Muscle layer of colon (tissue), 2 donors: ENCODE results near the gene TEX264.

Experiments used
- H3K27ac ChIP-seq: one replicate; pipeline ENCODE4 v1.7.0; 2013; ENCODE audit warnings: low read depth, mild to moderate bottlenecking, low read length, moderate library complexity
- H3K27me3 ChIP-seq, 2 donors: one replicate each; pipeline ENCODE4 v1.7.0; 2013; ENCODE audit warnings: low read length in 2 of 2, mild to moderate bottlenecking in 2 of 2; ENCODE audit not compliant: insufficient read depth in 2 of 2, control insufficient read depth in 1 of 2
- H3K36me3 ChIP-seq: one replicate; pipeline ENCODE4 v1.7.0; 2013; ENCODE audit warnings: mild to moderate bottlenecking, low read length; ENCODE audit not compliant: insufficient read depth
- H3K4me1 ChIP-seq: one replicate; pipeline ENCODE4 v1.7.0; 2013; ENCODE audit warnings: mild to moderate bottlenecking, low read length; ENCODE audit not compliant: insufficient read depth
- H3K4me3 ChIP-seq, 2 donors: one replicate each; pipeline ENCODE4 v1.7.0; 2013; ENCODE audit warnings: low read length in 2 of 2, low read depth in 1 of 2, mild to moderate bottlenecking in 1 of 2, moderate library complexity in 1 of 2
- H3K9ac ChIP-seq: one replicate; pipeline ENCODE4 v1.7.0; 2013; ENCODE audit warnings: low read length
- H3K9me3 ChIP-seq: one replicate; pipeline ENCODE4 v1.7.0; 2013; ENCODE audit warnings: mild to moderate bottlenecking, low read length
- donor health status: abdominal sarcoma.
- donor health status: Adenocarcinoma of cecum.

Gene TEX264

DNA sequence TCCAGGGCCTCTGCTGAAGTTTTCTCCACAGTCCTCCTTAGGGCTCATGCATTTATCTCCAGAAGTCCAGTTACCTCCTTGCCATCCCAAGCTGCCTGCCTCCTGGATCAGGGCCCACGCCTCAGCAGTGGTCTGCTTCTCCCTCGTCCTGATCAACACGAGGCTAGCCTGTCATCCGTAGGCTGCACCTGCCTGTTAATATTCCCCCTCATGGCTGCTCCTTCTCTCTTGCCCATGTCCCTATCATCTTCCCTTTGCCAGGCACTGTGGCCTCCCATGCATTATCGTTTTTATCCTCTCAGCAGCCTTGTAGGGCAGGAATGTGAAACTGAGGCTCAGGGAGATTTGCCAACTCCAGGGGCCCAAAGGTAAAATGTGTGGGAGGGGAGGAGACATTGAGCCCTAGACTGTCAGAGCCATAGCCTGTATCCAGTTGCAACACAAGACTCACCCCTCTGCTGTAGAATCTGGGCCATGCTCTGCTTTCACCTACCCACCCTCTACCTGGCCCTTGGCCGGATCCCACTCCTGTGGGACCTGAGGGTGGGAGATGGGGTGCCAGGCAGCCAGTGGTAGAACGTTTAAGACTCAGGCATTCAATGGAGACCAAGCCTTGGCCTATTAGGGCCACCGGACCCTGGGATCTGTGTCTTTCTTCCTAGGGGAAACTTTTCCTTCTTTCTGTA is 40.4 kb downstream of the TEX264 start:
- Histone ChIP-seq H3K4me1 (no peaks in the 10 kb centered on the region), H3K36me3 (no peaks in the 10 kb centered on the region), H3K27me3 (peaks cover 0 to 11% of the 10 kb centered on the region in 2 donors), H3K9me3 (no peaks in the 10 kb centered on the region), H3K4me3 (no peak overlapping the region), H3K9ac (no peak overlapping the region), H3K27ac (no peak overlapping the region)

DNA sequence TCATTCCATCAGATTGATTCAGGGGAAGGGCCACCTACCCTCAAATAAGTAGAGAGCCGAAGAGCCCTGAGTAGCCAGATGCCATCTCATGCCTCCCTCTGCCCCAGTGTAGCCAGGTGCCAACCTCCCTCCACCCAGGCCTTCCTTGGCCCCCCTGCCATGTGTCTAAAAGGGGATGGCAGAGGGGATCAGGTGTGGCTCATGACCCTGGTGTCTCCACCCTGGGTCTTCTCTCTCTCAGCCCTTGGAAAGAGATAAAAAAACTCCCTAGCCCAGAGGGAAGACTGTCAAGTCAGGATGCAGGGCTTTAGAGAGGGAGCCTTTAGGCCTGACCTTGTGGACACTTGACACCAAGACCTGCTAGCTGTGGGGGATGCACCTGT is 41.0 kb downstream of the TEX264 start:
- Histone ChIP-seq H3K27ac (no peak overlapping the region), H3K4me3 (no peak overlapping the region), H3K4me1 (no peaks in the 10 kb centered on the region), H3K36me3 (no peaks in the 10 kb centered on the region), H3K27me3 (peaks cover 0 to 11% of the 10 kb centered on the region in 2 donors), H3K9ac (no peak overlapping the region), H3K9me3 (no peaks in the 10 kb centered on the region)

DNA sequence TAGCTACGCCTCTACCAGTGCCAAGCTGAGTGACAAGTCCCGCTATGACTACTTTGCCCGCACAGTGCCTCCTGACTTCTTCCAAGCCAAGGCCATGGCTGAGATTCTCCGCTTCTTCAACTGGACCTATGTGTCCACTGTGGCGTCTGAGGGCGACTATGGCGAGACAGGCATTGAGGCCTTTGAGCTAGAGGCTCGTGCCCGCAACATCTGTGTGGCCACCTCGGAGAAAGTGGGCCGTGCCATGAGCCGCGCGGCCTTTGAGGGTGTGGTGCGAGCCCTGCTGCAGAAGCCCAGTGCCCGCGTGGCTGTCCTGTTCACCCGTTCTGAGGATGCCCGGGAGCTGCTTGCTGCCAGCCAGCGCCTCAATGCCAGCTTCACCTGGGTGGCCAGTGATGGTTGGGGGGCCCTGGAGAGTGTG is 41.5 kb downstream of the TEX264 start:
- Histone ChIP-seq H3K27ac (no peak overlapping the region), H3K36me3 (no peaks in the 10 kb centered on the region), H3K9me3 (no peaks in the 10 kb centered on the region), H3K4me1 (no peaks in the 10 kb centered on the region), H3K9ac (no peak overlapping the region), H3K27me3 (peaks cover 3 to 7% of the 10 kb centered on the region in 2 donors), H3K4me3 (no peak overlapping the region)

DNA sequence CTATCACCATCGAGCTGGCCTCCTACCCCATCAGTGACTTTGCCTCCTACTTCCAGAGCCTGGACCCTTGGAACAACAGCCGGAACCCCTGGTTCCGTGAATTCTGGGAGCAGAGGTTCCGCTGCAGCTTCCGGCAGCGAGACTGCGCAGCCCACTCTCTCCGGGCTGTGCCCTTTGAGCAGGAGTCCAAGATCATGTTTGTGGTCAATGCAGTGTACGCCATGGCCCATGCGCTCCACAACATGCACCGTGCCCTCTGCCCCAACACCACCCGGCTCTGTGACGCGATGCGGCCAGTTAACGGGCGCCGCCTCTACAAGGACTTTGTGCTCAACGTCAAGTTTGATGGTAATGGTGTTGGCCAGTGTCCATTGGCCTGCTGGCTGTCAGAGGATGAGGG is 41.9 kb downstream of the TEX264 start:
- Histone ChIP-seq H3K9ac (no peak overlapping the region), H3K4me3 (no peak overlapping the region), H3K27ac (no peak overlapping the region), H3K36me3 (no peaks in the 10 kb centered on the region), H3K9me3 (no peaks in the 10 kb centered on the region), H3K27me3 (peaks cover 3 to 5% of the 10 kb centered on the region in 2 donors), H3K4me1 (no peaks in the 10 kb centered on the region)

DNA sequence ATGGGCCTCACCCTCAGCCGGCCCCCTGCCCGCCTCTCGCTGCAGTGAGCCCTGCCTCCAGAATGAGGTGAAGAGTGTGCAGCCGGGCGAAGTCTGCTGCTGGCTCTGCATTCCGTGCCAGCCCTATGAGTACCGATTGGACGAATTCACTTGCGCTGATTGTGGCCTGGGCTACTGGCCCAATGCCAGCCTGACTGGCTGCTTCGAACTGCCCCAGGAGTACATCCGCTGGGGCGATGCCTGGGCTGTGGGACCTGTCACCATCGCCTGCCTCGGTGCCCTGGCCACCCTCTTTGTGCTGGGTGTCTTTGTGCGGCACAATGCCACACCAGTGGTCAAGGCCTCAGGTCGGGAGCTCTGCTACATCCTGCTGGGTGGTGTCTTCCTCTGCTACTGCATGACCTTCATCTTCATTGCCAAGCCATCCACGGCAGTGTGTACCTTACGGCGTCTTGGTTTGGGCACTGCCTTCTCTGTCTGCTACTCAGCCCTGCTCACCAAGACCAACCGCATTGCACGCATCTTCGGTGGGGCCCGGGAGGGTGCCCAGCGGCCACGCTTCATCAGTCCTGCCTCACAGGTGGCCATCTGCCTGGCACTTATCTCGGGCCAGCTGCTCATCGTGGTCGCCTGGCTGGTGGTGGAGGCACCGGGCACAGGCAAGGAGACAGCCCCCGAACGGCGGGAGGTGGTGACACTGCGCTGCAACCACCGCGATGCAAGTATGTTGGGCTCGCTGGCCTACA is 44.4 kb downstream of the TEX264 start:
- H3K9ac ChIP-seq: no peak overlapping the region
- H3K36me3 ChIP-seq: no peaks in the 10 kb centered on the region
- H3K4me1 ChIP-seq: no peaks in the 10 kb centered on the region
- H3K9me3 ChIP-seq: no peaks in the 10 kb centered on the region
- H3K27ac ChIP-seq: no peak overlapping the region
- no peak overlapping the region for H3K4me3 ChIP-seq
- H3K27me3 ChIP-seq: peaks cover 3 to 6% of the 10 kb centered on the region in 2 donors

DNA sequence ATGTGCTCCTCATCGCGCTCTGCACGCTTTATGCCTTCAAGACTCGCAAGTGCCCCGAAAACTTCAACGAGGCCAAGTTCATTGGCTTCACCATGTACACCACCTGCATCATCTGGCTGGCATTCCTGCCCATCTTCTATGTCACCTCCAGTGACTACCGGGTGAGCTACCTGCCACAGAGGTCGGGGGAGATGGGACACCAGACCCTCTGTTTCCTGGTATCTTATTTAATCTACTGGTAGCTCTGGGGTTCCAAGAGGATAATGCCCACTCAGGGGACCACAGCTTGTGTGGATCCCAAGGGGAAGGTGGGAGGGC is 44.9 kb downstream of the TEX264 start:
- no peak overlapping the region for H3K27ac ChIP-seq
- H3K36me3 ChIP-seq: no peaks in the 10 kb centered on the region
- peaks cover 3 to 6% of the 10 kb centered on the region in 2 donors for H3K27me3 ChIP-seq
- no peak overlapping the region for H3K9ac ChIP-seq
- no peak overlapping the region for H3K4me3 ChIP-seq
- no peaks in the 10 kb centered on the region for H3K4me1 ChIP-seq
- H3K9me3 ChIP-seq: no peaks in the 10 kb centered on the region

DNA sequence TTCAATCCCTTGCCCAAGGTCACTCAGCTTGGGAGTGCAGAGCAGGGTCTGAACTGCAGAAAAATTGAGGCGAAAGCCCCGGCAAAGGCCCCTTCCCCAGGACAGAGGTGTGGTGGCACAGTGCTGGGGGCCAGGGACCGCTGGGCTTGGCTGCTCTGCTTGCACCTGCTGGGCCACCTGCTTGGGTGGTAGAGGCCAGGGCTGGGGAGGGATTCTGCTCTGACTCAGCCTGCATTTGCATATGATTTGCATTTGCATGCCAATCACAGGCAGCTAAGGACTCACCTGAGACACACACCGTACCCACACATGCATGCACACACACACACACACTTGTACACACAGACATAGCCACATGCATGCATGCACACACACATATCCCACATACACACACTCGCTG is 45.8 kb downstream of the TEX264 start:
- H3K27ac ChIP-seq: no peak overlapping the region
- H3K9ac ChIP-seq: no peak overlapping the region
- peaks cover 3 to 6% of the 10 kb centered on the region in 2 donors for H3K27me3 ChIP-seq
- no peaks in the 10 kb centered on the region for H3K36me3 ChIP-seq
- H3K9me3 ChIP-seq: no peaks in the 10 kb centered on the region
- no peaks in the 10 kb centered on the region for H3K4me1 ChIP-seq
- no peak overlapping the region for H3K4me3 ChIP-seq

DNA sequence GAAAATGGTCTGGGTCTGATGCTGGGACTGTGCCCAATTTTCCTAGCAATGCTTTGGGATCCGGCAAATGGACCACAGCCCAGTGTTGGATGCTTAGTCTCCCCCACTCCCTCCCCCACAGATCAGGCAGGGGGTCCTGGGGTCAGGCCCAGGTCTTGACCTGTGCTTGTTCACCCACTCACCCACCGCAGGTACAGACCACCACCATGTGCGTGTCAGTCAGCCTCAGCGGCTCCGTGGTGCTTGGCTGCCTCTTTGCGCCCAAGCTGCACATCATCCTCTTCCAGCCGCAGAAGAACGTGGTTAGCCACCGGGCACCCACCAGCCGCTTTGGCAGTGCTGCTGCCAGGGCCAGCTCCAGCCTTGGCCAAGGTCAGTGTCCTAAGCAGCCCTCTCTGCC is 46.4 kb downstream of the TEX264 start:
- H3K9me3 ChIP-seq: no peaks in the 10 kb centered on the region
- H3K4me3 ChIP-seq: no peak overlapping the region
- H3K36me3 ChIP-seq: no peaks in the 10 kb centered on the region
- no peaks in the 10 kb centered on the region for H3K4me1 ChIP-seq
- peaks cover 3 to 6% of the 10 kb centered on the region in 2 donors for H3K27me3 ChIP-seq
- no peak overlapping the region for H3K27ac ChIP-seq
- no peak overlapping the region for H3K9ac ChIP-seq

DNA sequence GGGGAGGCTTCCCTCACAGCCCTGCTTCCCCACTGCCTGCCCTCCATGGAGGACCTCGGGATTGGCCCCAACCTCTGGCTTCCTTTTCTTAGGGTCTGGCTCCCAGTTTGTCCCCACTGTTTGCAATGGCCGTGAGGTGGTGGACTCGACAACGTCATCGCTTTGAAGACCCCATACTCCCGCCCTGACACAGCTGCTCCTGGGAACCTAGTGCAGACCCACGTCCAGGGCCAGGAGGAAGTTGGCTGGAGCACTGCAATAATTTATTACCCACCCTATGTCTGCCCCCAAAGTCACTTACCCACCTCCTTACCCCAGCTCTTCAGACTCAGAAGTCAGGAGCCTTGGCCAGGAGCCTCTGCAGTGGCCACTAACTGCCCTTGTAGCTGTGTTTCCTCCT is 46.9 kb downstream of the TEX264 start:
- Histone ChIP-seq H3K27me3 (peaks cover 3 to 6% of the 10 kb centered on the region in 2 donors), H3K36me3 (no peaks in the 10 kb centered on the region), H3K27ac (no peak overlapping the region), H3K9ac (no peak overlapping the region), H3K4me3 (no peak overlapping the region), H3K9me3 (no peaks in the 10 kb centered on the region), H3K4me1 (no peaks in the 10 kb centered on the region)

DNA sequence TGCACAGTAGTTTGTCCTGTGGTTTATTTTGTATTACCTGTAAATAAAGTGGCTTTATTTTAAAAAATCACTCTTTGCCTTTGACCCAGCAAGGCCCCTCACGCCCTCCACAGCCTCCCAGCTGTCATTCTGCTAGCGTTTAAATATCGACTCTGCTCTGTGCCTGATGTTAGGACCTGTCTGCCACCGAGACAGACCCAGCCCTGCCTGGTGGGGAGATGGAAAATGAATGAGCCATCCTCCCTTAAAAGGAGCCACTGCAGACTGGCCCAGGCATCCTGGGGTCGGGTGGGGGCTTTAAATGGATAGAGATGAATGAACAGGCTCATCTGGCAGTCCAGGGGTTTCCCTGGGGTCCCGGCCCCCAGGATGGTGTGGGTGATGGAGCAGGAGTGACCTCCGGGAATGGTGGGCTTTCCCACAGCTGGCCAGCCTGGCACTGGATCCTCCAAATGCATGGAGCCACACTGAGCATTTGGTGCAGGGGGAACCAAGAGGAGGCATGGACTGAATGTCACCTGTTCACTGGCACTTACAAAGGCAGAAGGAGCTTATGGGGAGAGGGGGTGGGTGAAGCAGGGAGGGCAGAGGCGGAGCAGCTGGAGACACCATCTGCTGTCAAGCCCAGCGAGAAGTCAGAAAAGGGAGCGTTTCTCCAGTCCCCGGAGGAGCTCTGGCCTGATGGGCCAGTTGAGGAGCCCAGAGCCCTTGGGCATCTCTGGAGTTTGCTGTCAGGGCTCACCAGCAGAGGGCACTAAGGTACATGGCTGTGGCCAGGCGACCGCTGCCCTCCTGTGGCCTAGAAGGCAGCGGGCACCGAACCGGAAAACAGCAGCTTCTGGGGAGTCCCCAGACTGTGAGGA is 47.7 kb downstream of the TEX264 start:
- Histone ChIP-seq H3K9me3 (no peaks in the 10 kb centered on the region), H3K9ac (no peak overlapping the region), H3K36me3 (no peaks in the 10 kb centered on the region), H3K4me3 (no peak overlapping the region), H3K27ac (no peak overlapping the region), H3K4me1 (no peaks in the 10 kb centered on the region), H3K27me3 (peaks cover 3 to 6% of the 10 kb centered on the region in 2 donors)

DNA sequence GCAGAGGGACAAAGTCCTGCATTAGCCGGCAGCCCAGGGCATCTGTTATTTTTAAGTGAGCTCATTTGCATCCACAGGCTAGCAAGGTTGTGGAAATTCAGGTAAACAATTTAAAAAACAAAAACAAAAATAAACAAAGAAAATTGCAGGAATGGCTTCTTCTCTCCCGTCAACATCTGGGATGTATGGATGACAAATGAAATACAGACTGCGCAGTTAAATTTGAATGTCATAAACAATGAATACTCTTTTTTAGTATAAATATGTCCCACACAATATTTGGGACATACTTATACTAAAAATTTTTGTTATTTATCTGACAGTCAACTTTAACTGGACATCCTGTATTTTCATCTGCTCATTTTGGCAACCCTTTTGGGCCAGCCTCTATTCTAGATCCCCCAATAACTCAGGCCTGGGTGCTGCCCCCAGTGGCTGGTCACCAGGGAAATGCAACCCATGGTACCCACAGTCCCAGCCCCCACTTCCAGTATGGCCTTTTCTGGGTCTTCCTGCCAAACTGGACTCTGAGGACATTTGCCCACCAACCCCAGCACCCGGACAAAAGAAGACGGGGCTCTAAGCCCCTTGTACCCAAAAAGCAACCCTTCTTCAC is 48.5 kb downstream of the TEX264 start:
- Histone ChIP-seq H3K9me3 (no peaks in the 10 kb centered on the region), H3K4me3 (no peak overlapping the region), H3K36me3 (no peaks in the 10 kb centered on the region), H3K4me1 (no peaks in the 10 kb centered on the region), H3K27ac (no peak overlapping the region), H3K27me3 (peaks cover 3 to 6% of the 10 kb centered on the region in 2 donors), H3K9ac (no peak overlapping the region)
